ENCODE data around the gene FRMD4A. TPM values are rescaled to one million over a fixed set of nuclear protein-coding genes. Genes with fewer than 3 reads are reported as not detected.

The FRMD4A gene
- total and polyA plus RNA-seq, 3 donors from 2014 or later: 15.0 to 20.8 (median 18.7) TPM

DNA sequence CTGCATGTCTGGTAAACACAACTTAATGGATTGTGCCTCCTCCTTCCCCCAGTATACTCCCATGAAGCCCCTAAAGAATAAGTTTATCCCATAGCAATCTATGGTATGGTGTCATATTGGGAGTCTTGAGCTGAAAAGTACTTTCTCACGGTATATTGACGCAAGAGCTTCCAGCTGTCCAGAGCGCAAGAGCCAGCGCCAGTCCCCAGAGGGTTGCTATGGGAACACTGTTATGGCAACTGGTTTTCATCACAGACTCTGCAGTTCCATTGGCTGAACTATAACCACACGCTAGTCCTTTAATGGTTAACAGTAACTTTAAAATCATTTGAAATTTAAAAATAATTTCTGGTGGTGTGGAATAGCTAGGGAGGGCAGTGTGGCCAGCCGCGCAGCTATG is 697.0 kb downstream of the FRMD4A start:
- no peak for DNase-seq
- Histone ChIP-seq H3K27me3 (no peaks in the 10 kb centered on the region), H3K9me3 (no peaks in the 10 kb centered on the region), H3K36me3 (ENCODE audit: low read depth, missing control alignments) (no peaks in the 10 kb centered on the region), H3K4me1 (no peaks in the 10 kb centered on the region), H3K4me3 (no peak overlapping the region), H3K27ac (peak overlapping the region in 1 of 2 donors; percentile 46)
- intact Hi-C loops (cut with DNase I; ENCODE audit: low total_unique reads): no loop called here
- no peak for TF ChIP-seq POLR2A (IDR thresholded peaks at IDR 0.05)
- TF ChIP-seq, protein P1, sequence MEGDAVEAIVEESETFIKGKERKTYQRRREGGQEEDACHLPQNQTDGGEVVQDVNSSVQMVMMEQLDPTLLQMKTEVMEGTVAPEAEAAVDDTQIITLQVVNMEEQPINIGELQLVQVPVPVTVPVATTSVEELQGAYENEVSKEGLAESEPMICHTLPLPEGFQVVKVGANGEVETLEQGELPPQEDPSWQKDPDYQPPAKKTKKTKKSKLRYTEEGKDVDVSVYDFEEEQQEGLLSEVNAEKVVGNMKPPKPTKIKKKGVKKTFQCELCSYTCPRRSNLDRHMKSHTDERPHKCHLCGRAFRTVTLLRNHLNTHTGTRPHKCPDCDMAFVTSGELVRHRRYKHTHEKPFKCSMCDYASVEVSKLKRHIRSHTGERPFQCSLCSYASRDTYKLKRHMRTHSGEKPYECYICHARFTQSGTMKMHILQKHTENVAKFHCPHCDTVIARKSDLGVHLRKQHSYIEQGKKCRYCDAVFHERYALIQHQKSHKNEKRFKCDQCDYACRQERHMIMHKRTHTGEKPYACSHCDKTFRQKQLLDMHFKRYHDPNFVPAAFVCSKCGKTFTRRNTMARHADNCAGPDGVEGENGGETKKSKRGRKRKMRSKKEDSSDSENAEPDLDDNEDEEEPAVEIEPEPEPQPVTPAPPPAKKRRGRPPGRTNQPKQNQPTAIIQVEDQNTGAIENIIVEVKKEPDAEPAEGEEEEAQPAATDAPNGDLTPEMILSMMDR (IDR thresholded peaks at IDR 0.05): no peak
- WGBS, 2 donors: 77 to 84% methylated on average over 7 of the region's 7 CpGs

DNA sequence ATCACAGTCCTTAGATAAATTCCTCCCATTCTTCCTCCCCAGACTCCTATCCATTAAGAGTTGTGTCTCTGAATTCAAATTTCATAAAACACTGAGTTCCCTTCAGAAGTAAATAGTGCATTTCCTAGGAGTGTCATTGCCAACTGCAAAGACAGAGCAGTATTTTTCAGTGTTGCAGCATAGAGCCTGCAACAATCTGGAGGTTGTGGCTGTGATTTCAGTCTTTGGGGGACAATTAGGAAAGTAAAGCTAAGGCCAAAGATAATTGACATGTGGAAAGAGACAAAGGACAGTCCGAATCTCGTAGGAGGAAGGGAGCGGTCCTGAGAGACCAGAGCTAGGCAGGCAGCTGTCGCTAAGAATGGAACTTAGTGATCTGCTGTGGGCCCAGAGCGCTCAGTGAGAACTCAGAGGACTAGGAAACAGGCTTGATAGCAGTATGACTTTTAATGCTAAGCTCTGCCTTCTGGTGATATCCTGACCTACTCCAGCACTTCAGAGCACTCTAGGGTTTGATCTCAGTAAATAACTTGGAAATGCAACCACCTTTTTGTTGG is 697.8 kb downstream of the FRMD4A start:
- no peaks in the 10 kb centered on the region for H3K36me3 ChIP-seq (ENCODE audit: low read depth, missing control alignments)
- H3K27ac ChIP-seq: peak overlapping the region in 1 of 2 donors; percentile 46
- no peaks in the 10 kb centered on the region for H3K9me3 ChIP-seq
- 77 to 78% methylated on average over 5 of the region's 5 CpGs for WGBS, 2 donors
- H3K27me3 ChIP-seq: no peaks in the 10 kb centered on the region
- intact Hi-C loops (cut with DNase I; ENCODE audit: low total_unique reads): no loop called here
- H3K4me3 ChIP-seq: no peak overlapping the region
- H3K4me1 ChIP-seq: no peaks in the 10 kb centered on the region
- TF ChIP-seq, protein P1 (IDR thresholded peaks at IDR 0.05): no peak
- no peak for TF ChIP-seq POLR2A (IDR thresholded peaks at IDR 0.05)
- no peak for DNase-seq

DNA sequence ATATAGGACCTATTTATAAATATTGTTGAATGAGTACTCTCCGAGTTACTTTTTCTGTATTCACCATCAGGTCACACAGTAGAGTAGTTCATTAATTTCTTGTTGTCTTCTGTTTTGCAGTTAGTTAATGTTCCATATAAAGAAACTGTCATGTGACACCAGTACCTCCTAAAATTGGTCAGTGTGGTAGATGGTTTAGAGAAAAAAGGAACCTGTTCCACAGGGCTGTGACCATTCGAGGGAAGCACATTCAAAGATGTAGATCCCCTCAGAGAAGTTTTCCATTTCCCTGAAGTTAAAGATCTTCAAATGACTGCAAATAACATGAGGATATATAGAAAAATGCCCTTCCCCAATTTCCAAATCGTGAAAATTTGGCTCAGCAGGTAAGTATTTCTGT is 698.3 kb downstream of the FRMD4A start:
- Histone ChIP-seq H3K9me3 (no peaks in the 10 kb centered on the region), H3K4me3 (no peak overlapping the region), H3K27me3 (no peaks in the 10 kb centered on the region), H3K4me1 (no peaks in the 10 kb centered on the region), H3K27ac (no peak overlapping the region), H3K36me3 (ENCODE audit: low read depth, missing control alignments) (no peaks in the 10 kb centered on the region)
- TF ChIP-seq, protein P1 (IDR thresholded peaks at IDR 0.05): no peak
- TF ChIP-seq POLR2A (IDR thresholded peaks at IDR 0.05): no peak
- WGBS, 2 donors: 83 to 85% methylated on average over 3 of the region's 3 CpGs
- intact Hi-C loops (cut with DNase I; ENCODE audit: low total_unique reads): no loop called here
- no peak for DNase-seq

DNA sequence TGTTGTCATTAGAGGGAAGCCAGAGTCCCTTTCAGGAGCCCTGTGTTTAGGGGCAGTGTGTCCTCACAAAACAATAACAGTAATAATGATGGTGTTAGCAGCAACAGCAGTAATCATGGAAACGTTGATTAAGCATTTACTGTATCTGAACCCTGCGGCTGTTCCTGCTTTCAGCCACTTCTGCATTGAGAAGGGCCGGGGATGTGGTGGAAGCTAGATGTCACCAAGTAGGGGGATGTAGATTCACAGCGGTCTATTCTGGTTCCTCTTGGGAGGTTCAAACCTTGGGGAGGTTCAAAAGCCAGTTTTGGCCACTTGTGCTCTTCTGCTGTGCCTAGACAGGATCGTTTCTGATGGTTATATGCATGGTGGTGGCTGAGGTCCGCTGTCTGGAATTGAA is 699.1 kb downstream of the FRMD4A start:
- intact Hi-C loops (cut with DNase I; ENCODE audit: low total_unique reads): no loop called here
- Histone ChIP-seq H3K4me1 (no peaks in the 10 kb centered on the region), H3K9me3 (no peaks in the 10 kb centered on the region), H3K36me3 (ENCODE audit: low read depth, missing control alignments) (no peaks in the 10 kb centered on the region), H3K27ac (no peak overlapping the region), H3K27me3 (no peaks in the 10 kb centered on the region), H3K4me3 (no peak overlapping the region)
- no peak for TF ChIP-seq POLR2A (IDR thresholded peaks at IDR 0.05)
- TF ChIP-seq, protein P1 (IDR thresholded peaks at IDR 0.05): no peak
- no peak for DNase-seq
- 87 to 89% methylated on average over 6 of the region's 6 CpGs for WGBS, 2 donors

DNA sequence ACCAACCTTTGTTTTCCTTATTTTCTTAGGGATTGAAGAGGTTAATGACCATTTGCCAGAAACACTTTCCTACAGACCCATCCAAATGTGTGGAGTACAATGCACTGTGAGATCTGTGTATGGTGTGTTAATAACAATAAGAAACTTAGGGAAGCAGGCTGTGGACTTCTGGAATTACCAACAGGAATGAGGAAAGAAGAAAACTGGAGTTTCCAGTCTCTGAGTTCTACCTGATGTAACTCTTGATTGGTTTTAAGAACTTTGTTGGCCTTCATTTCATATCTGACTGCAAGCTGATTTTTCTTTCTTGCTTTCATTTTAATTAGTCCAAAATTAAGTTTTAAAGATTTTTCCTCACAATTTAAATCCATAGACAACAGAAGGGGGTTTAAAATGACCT is 700.5 kb downstream of the FRMD4A start:
- H3K27ac ChIP-seq: no peak overlapping the region
- H3K4me3 ChIP-seq: no peak overlapping the region
- no peaks in the 10 kb centered on the region for H3K9me3 ChIP-seq
- no peaks in the 10 kb centered on the region for H3K27me3 ChIP-seq
- TF ChIP-seq, protein P1 (IDR thresholded peaks at IDR 0.05): no peak
- no peak for TF ChIP-seq POLR2A (IDR thresholded peaks at IDR 0.05)
- H3K36me3 ChIP-seq (ENCODE audit: low read depth, missing control alignments): no peaks in the 10 kb centered on the region
- intact Hi-C loops (cut with DNase I; ENCODE audit: low total_unique reads): no loop called here
- no peaks in the 10 kb centered on the region for H3K4me1 ChIP-seq
- no peak for DNase-seq

Measured in testis (tissue), 3 donors.